Adrenal gland (tissue), 5 donors: ENCODE data around the gene TNRC18.

Experiments
- POLR2A ChIP-seq, 2 donors: fragments of 450-650 bp; IDR thresholded peaks; one replicate each; pipeline ENCODE4 v1.6.1; 2017; ENCODE audit warnings: antibody characterized with exemption in 2 of 2, mild to moderate bottlenecking in 2 of 2, moderate library complexity in 1 of 2
- TF ChIP-seq, protein P1 (sequence below), 6 experiments: fragments of 450-650 bp in 4 of 6; fragments of 200-600 bp in 2 of 6; sonication (generic) in 1 of 6; IDR thresholded peaks; 1 replicate in 5 of 6; 2 replicates in 1 of 6; pipeline versions ENCODE4 v1.5.1 to v1.8.0; 2016 to 2021; ENCODE audit warnings: antibody characterized with exemption in 6 of 6, mild to moderate bottlenecking in 2 of 6, moderate library complexity in 1 of 6
- donor health status: DM: no; HTN: no; CAD: no.

GRCh38 chr7:5455175-5455574 is 31.5 kb upstream of the TNRC18 start:
- no peak for TF ChIP-seq POLR2A (IDR thresholded peaks at IDR 0.05)
- TF ChIP-seq, protein P1, sequence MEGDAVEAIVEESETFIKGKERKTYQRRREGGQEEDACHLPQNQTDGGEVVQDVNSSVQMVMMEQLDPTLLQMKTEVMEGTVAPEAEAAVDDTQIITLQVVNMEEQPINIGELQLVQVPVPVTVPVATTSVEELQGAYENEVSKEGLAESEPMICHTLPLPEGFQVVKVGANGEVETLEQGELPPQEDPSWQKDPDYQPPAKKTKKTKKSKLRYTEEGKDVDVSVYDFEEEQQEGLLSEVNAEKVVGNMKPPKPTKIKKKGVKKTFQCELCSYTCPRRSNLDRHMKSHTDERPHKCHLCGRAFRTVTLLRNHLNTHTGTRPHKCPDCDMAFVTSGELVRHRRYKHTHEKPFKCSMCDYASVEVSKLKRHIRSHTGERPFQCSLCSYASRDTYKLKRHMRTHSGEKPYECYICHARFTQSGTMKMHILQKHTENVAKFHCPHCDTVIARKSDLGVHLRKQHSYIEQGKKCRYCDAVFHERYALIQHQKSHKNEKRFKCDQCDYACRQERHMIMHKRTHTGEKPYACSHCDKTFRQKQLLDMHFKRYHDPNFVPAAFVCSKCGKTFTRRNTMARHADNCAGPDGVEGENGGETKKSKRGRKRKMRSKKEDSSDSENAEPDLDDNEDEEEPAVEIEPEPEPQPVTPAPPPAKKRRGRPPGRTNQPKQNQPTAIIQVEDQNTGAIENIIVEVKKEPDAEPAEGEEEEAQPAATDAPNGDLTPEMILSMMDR (IDR thresholded peaks at IDR 0.05) = no peak
